ENCODE results near the gene IL27RA. TPM values are rescaled to one million over a fixed set of nuclear protein-coding genes. Genes with fewer than 3 reads are reported as not detected.
"Not testable (repeated sequence)": the region's sequence is repeated elsewhere in the genome, so short reads cannot be mapped to it uniquely, and the experiment has no call there.

The IL27RA gene
- total RNA-seq, 2 donors from 2014 or later, result 4.7 to 8.3 TPM

DNA sequence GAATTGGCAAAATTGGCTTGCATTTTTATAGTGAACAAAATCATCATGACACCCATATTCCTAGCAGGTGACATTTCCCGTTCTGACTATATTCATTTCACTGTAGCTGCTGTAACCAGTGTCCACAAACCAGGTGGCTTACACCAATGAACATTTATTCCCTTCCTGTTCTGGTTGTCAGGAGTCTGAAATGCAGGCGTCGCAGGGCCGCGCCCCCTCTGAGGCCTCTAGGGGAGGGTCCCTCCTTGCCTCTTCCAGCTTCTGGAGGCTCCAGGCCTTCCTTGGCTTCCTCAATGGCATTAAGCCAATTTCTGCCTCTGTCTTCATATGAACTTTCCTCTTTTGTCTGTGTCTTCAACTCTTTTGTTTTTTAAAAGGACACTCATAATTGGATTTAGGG lies 10.1 kb upstream of the IL27RA start:
- Histone ChIP-seq H3K36me3 (no peaks in the 10 kb centered on the region), H3K4me1 (replicated peaks) (no peaks in the 10 kb centered on the region), H3K27me3 (replicated peaks; ENCODE audit: insufficient read depth) (no peaks in the 10 kb centered on the region), H3K9me3 (no peaks in the 10 kb centered on the region), H3K4me3 (no peak overlapping the region), H3K27ac (no peak overlapping the region)
- whole genome bisulfite sequencing, result 62% methylated on average over 5 of the region's 5 CpGs
- no peak for TF ChIP-seq POLR2A (IDR thresholded peaks at IDR 0.05)
- no peak for DNase-seq (ENCODE audit: low spot score)
- intact Hi-C loops (cut with DNase I), result no loop called here

DNA sequence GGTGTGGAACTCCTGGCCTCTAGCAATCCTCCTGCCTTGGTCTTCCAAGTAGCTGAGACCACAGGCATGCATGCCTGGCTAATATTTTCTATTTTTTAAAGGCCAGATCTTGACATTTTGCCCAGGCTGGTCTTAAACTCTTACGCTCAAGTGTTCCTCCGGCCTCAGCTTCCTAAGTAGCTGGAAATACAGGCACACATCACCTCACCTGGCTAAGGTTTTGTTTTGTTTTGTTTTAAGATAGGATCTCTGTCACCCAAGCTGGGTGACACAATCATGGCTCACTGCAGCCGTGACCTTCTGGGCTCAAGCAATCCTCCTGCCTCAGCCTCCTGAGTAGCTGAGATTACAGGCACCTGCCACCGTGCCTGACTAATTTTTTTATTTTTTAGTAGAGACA lies 9.1 kb upstream of the IL27RA start:
- H3K27ac ChIP-seq, result no peak overlapping the region
- TF ChIP-seq, protein P1, sequence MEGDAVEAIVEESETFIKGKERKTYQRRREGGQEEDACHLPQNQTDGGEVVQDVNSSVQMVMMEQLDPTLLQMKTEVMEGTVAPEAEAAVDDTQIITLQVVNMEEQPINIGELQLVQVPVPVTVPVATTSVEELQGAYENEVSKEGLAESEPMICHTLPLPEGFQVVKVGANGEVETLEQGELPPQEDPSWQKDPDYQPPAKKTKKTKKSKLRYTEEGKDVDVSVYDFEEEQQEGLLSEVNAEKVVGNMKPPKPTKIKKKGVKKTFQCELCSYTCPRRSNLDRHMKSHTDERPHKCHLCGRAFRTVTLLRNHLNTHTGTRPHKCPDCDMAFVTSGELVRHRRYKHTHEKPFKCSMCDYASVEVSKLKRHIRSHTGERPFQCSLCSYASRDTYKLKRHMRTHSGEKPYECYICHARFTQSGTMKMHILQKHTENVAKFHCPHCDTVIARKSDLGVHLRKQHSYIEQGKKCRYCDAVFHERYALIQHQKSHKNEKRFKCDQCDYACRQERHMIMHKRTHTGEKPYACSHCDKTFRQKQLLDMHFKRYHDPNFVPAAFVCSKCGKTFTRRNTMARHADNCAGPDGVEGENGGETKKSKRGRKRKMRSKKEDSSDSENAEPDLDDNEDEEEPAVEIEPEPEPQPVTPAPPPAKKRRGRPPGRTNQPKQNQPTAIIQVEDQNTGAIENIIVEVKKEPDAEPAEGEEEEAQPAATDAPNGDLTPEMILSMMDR (IDR thresholded peaks at IDR 0.05), result no peak
- TF ChIP-seq POLR2A (IDR thresholded peaks at IDR 0.05) (no peak), POLR2AphosphoS5 (IDR thresholded peaks at IDR 0.05) (no peak)
- no peaks in the 10 kb centered on the region for H3K4me1 ChIP-seq (replicated peaks)
- no peaks in the 10 kb centered on the region for H3K9me3 ChIP-seq
- H3K36me3 ChIP-seq, result no peaks in the 10 kb centered on the region
- 76% methylated on average over 4 of the region's 4 CpGs for WGBS
- intact Hi-C loops (cut with DNase I), result no loop called here
- DNase-seq (ENCODE audit: low spot score), result no peak
- H3K27me3 ChIP-seq (replicated peaks; ENCODE audit: insufficient read depth), result no peaks in the 10 kb centered on the region
- H3K4me3 ChIP-seq, result no peak overlapping the region

DNA sequence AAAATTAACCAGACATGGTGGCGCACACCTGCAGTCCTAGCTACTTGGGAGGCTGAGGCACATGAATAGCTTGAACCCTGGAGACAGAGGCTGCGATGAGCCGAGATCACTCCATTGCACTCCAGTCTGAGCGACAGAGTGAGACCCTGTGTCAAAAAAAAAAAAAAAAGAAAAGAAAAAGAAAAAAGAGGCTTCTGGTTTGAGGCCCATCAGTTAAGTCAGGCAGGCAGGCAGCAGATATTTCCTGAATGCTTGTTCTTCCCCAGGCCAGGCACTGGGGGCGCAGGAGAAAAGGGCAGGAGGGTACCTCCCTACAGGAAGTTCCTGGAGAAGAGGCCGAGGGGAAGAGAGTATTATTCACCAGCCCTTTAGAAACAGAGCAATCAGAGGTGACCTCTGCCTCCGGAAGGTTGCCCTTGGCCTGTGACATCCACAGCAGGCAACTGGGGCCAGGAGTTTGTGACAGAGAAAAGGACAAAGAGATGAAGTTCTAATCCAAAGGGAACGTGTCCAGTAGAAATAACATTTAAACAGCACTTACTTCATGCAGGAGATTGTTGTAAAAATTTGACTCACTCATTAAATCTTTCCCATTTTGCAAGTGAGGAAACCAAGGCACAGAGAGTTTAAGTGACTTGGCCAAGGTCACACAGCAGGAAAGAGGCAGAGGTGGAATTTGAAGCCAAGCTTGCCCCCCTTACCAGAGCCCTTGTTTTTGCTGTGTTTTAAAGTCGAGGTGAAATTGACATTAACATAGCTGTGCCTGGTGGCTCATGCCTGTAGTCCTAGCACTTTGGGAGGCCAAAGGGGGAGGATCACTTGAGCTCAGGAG lies 7.9 kb upstream of the IL27RA start:
- Histone ChIP-seq H3K4me3 (no peak overlapping the region), H3K27ac (no peak overlapping the region), H3K9me3 (no peaks in the 10 kb centered on the region), H3K36me3 (no peaks in the 10 kb centered on the region), H3K27me3 (replicated peaks; ENCODE audit: insufficient read depth) (no peaks in the 10 kb centered on the region), H3K4me1 (replicated peaks) (no peaks in the 10 kb centered on the region)
- 58% methylated on average over 9 of the region's 9 CpGs for WGBS
- TF ChIP-seq POLR2A (IDR thresholded peaks at IDR 0.05) (no peak), POLR2AphosphoS5 (IDR thresholded peaks at IDR 0.05) (no peak)
- TF ChIP-seq, protein P1 (IDR thresholded peaks at IDR 0.05), result peak in 1 of 4 experiments; percentile 50
- intact Hi-C loops (cut with DNase I), result no loop called here
- no peak for DNase-seq (ENCODE audit: low spot score)

DNA sequence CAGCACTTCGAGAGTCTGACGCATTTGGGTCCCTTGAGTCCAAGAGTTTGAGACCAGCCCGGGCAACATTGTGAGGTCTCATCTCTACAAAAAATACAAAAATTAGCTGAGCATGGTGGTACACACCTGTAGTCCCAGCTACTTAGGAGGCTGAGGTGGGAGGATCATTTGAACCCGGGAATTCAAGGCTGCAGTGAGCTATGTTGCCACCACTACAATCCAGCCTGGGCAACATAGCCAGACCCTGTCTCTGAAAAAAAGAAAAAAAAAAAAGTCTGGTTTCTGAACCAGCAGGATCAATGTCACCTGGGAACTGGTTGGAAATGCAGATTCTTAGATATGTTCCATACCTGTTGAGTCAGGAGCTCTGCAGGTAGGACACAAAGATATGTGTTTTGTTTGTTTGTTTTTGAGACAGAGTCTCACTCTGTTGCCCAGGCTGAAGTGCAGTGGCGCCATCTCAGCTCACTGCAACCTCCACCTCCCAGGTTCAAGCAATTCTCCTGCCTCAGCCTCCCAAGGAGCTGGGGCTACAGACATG lies 4.8 kb upstream of the IL27RA start:
- H3K36me3 ChIP-seq; H3K9me3 ChIP-seq; H3K27me3 ChIP-seq (replicated peaks; ENCODE audit: insufficient read depth); H3K27ac ChIP-seq; intact Hi-C loops (cut with DNase I); H3K4me1 ChIP-seq (replicated peaks); DNase-seq (ENCODE audit: low spot score); H3K4me3 ChIP-seq: not testable (repeated sequence)
- WGBS, result 96% methylated on average over 5 of the region's 5 CpGs

DNA sequence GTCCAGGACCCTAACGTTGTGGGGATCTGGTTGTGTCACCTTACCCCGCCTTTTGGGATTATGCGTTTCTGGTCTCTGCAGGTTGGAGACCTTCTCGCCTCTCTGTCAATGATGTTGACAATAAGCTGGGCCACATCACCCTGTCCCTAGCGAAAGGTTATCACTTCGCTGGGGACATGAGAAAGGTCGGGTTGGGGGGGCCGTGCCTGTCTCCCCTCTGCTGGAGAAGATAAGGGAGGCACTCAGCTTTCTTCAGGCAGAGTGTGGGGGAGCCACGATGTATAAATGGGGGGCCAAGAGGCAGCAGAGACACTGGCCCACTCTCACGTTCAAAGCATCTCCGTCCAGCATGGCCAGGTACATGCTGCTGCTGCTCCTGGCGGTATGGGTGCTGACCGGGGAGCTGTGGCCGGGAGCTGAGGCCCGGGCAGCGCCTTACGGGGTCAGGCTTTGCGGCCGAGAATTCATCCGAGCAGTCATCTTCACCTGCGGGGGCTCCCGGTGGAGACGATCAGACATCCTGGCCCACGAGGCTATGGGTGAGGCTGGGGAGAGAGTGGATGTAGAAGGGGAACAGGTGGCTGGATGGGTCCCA lies 3.6 kb upstream of the IL27RA start, which contains the start of gene RLN3:
TSS of gene RLN3 (plus strand) at position 293 of the 595 bp plus-strand sequence. CDS start at position 350, 57 bp downstream.
- no peak for DNase-seq (ENCODE audit: low spot score)
- TF ChIP-seq POLR2AphosphoS5 (IDR thresholded peaks at IDR 0.05) (no peak), POLR2A (IDR thresholded peaks at IDR 0.05) (no peak)
- TF ChIP-seq, protein P1 (IDR thresholded peaks at IDR 0.05), result no peak
- H3K4me1 ChIP-seq (replicated peaks), result no peaks in the 10 kb centered on the region
- no peaks in the 10 kb centered on the region for H3K9me3 ChIP-seq
- H3K4me3 ChIP-seq, result no peak within 1 kb of the TSS
- H3K36me3 ChIP-seq, result no peaks in the 10 kb centered on the region
- no peaks in the 10 kb centered on the region for H3K27me3 ChIP-seq (replicated peaks; ENCODE audit: insufficient read depth)
- no peak within 1 kb of the TSS for H3K27ac ChIP-seq
- intact Hi-C loops (cut with DNase I), result no loop called here
- 73% methylated on average over 24 of the region's 24 CpGs for WGBS

All from prostate gland (tissue), 2 donors.